Measurements from ENCODE around the gene MXRA8. TPM values are rescaled to one million over a fixed set of nuclear protein-coding genes. Genes with fewer than 3 reads are reported as not detected.

The MXRA8 gene
- total and polyA plus RNA-seq, 9 of the 15 experiments (the other 6 are each of a cell fraction or from before 2014, with no cell fraction given) = 0.66 to 11.3 (median 6.3) TPM

- TF ChIP-seq AFF1 (IDR thresholded peaks at IDR 0.05; ENCODE audit: low read depth in 1 of 2, partially characterized antibody in 2 of 2) (peak in 1 of 2 experiments; percentile 68), ATF6 (CRISPR knock-in tag; IDR thresholded peaks at IDR 0.05) (peak; percentile 77; the same call in 1 of the 2 replicates), RB1 (IDR thresholded peaks at IDR 0.05; ENCODE audit: low read depth) (peak; percentile 77), NCOA2 (IDR thresholded peaks at IDR 0.05; ENCODE audit: partially characterized antibody in 2 of 2) (no peak), NFIC (IDR thresholded peaks at IDR 0.05) (peak; percentile 63), HDAC2 (IDR thresholded peaks at IDR 0.05) (0 out of 2 replicates have a peak, but pooled peaks have one; percentile 15), STAG1 (CRISPR knock-in tag; IDR thresholded peaks at IDR 0.05; ENCODE audit: borderline replicate concordance) (no peak), REST (IDR thresholded peaks at IDR 0.05; ENCODE audit: borderline replicate concordance) (no peak; the same call in 1 of the 2 replicates), REST (CRISPR knock-in tag; IDR thresholded peaks at IDR 0.05; ENCODE audit: low read depth) (no peak; the same call in 1 of the 2 replicates), TFAP4 (CRISPR knock-in tag; IDR thresholded peaks at IDR 0.05; ENCODE audit: borderline replicate concordance) (peak; percentile 92), LCOR (CRISPR knock-in tag; IDR thresholded peaks at IDR 0.05) (peak; percentile 89)
These were observed 48.7 kb upstream of the MXRA8 start, which contains the start of gene MRPL20 (continued) for GRCh38 chr1:1406821-1407635.
